Activated CD4-positive, alpha-beta T cell treated with anti-CD3 and anti-CD28 coated beads, Interleukin-2, Interleukin-4, amounts not matched to agents 100 ng/mL and 50 ng/mL, durations not matched to agents 16 hours and 8 hours (primary cell): ENCODE data around the gene AJM1.
"Not testable (repeated sequence)": the region's sequence is repeated elsewhere in the genome, so short reads cannot be mapped to it uniquely, and the experiment has no call there.

Experiments
- DNase-seq: peaks from one replicate; pipeline ENCODE4 v3.0.0-alpha.2; 2020; ENCODE audit warnings: low spot score

The AJM1 gene

DNA sequence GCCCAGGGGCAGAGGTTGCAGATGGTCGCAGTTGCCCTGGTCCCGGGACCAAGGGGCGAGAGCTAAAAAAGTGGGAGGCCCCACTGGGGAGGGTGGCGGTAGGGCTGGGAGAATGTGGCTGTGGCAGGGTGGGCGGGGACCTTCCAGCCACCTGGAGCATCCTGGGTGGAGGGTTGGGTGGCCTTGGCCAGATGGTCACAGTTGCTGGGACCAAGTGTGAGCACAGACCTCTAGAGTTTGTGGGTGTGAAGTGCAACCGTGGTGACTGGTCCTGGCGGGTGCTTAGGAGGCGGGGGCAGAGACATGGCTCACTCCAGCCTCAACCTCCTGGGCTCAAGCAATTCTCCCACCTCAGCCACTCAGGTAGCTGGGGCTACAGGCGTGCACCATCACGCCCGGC is 38.4 kb downstream of the AJM1 start:
- no peak for DNase-seq

DNA sequence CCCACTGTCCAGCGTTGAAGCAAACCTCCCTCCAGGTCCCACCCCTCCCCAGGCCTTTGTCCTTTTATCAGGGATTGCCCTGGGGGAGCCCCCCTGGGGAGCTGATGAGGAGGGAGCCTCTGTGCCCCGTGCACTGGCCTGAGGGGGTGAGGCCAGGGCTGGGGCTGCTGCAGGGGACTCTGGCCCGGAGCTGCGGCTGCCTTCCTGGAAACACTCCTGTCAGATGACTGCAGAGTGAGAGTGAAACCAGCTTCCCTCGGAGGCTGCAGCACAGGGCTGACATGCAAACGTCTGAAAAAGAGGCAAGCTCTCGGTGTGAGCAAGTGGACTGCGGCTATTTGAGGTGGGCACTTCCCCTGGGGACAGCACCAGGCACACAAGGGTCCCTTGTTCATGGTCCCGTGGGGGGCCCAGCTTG is 39.4 kb downstream of the AJM1 start:
- DNase-seq = peak; percentile 88

DNA sequence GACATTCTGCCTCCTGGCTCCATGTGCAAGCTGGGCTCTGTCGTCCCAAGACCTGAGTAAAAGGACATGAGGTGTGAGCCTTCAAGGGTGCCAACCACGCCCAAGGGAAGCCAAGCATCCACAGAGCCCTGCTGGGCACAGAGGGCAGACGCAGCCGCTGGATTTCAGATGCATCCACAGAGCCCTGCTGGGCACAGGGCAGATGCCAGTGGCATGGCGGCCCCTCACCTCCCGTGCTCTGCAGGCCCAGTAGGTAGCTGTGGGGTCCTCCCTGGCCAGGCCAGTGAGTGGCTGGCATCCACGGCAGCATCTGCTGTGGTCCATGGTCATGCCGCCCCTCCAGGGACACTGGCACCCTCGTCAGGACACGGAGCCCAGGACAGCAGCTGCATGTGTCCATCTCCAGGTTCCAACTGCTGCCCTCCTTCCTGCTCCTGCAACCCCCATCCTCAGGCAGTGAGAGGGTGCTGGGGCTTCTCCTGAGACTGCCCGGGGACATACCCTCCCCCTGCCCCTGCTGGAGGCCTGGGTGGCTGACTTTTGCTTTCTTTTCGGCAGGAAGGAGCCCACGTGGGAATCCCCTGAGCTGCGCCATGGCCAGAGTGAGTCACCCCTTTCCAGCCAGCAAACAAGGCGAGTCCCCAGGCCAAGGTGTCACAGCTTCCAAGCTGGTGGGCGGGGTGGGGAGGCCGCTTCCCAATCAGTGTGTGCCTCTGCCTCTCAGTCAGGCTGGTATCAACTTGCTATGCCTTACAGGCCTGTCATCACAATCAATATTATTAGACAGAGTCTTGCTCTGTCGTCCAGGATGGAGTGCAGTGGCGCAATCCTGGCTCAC is 40.0 kb downstream of the AJM1 start:
- peak; percentile 95 for DNase-seq

DNA sequence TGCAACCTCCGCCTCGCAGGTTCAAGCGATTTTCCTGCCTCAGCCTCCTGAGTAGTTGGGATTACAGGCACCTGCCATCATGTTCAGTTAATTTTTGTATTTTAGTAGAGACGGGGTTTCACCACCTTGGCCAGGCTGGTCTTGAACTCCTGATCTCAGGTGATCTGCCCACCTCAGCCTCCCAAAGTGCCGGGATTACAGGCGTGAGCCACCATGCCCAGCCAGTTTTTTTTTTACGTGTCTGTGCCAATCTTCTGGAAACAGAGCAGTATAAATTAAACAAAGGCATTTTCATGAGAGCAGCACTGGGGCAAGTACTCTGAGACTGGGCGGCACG is 40.6 kb downstream of the AJM1 start:
- DNase-seq = not testable (repeated sequence)

DNA sequence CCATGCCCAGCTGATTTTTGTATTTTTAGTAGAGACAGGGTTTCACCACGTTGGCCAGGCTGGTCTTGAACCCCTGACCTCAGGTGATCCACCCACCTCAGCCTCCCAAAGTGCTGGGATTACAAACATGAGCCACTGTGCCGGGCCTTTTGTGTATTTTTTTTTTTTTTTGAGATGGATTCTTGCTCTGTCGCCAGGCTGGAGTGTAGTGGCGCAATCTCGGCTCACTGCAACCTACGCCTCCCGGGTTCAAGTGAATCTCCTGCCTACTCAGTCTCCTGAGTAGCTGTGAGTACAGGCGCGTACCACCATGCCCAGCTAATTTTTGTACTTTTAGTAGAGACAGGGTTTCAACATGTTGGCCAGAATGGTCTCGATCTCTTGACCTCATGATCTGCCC is 41.4 kb downstream of the AJM1 start:
- not testable (repeated sequence) for DNase-seq

DNA sequence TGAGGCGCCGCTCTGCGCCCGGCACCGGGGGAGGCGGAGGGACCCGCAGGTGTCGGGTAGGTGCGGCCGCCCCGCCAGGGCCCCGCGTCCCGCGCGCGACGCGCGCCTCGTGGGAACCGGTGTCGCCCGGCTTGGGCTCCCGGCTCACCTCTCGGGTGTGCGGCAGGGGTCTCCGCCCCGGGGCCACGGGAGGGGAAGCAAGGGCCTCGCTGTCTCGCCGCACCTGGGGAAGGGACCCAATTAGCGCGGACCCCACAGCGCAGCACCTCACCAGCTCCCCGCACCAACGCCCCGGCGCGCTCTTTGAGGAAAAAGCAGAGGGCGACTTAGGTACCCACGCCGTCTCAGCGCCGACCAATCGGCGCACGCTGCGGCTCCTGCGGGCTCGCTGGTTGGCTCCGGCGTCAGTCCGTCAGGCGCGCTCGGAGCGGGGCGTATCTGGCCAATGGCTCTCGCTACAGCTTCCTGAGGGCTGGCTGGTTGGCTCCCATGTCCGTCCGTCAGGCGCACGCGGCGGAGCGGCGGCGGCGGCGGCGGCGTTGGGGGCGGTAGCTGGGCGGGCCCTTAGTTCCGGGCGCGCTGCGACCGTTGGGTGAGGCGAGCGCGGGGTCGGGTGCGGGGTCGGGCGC is 43.8 kb downstream of the AJM1 start, which contains the start of gene TRAF2:
TRAF2 (plus strand) TSS at position 567 of the 629 bp plus-strand sequence. CDS start 12,225 bp downstream, outside the sequence.
- DNase-seq = peak; percentile 99

DNA sequence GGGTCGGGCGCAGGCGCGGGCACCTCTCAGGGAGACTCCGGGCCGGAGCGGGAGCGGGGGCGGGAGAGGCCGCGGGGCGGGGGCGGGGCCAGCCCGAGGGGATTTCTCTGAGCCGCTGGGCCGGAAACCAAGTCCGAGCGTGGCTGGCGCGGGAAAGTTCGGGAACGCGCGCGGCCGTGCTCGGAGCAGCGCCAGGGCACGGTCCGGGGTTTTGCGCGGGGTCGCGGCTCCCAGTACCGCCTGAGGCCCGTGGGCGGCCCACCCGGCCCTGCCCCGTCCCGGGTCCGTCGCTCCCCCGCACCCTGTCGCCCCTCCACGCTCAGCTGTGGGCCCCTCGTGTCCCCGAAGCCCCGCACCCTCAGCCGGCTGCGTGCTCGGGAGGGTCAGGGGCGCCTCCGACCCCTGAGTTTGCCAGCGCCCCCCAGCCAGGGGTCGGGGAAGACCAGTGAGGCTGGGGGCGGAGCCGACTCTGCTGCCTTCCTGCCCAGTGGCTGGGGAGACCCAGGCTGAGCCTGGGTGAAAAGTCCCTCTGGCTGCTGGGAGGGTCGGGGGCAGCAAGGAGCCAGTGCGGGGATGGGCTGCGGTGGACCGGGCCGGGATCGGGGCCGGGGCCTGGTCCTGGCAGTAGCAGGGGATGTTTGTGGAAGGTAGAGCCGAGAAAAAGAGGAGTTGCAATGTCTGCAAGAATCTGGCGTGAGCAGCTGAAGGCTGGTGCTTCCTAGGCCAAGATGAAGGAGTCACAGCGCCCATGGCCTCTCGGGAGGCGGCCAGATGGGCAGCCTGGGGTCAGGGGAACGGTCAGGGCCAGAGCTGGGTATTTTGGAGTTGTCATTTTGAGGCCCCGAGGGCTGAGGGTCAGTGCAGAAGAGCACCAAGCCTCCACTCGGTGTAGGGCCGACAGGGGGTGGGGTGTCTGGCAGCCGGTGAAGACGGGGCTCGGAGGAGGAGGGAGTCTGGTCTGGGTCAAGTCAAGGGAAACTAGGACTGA is 44.6 kb downstream of the AJM1 start:
- no peak for DNase-seq

DNA sequence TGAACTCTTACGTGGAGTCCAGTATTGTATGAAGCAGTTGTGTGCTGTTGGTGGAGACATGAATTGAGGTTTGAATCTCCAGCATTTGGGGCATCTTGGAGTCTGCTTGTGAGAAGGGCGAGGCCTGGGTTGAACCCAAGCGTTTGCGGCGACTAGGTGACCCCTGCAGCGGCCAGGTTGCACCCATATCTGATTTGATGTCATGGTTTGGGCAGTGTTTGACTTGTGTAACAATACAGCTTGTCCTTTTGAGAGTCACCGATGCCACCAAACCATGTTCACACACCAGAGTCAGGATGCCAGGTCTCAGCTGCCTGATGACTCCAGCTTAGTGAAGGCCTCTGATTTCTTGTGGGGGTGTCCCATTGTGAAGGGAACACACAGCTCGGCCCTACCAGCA is 46.2 kb downstream of the AJM1 start:
- DNase-seq = no peak

DNA sequence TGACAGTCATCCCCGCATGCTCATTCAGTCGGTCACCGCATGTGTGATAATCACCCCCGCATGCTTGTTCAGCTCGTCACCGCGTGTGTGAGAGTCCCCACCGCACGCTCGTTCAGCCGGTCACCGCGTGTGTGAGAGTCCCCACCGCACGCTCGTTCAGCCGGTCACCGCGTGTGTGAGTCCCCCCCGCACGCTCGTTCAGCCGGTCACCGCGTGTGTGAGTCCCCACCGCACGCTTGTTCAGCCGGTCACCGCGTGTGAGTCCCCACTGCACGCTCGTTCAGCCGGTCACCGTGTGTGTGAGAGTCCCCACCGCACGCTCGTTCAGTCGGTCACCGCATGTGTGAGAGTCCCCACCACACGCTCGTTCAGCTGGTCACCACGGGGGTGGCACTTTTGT is 47.6 kb downstream of the AJM1 start:
- DNase-seq = no peak

DNA sequence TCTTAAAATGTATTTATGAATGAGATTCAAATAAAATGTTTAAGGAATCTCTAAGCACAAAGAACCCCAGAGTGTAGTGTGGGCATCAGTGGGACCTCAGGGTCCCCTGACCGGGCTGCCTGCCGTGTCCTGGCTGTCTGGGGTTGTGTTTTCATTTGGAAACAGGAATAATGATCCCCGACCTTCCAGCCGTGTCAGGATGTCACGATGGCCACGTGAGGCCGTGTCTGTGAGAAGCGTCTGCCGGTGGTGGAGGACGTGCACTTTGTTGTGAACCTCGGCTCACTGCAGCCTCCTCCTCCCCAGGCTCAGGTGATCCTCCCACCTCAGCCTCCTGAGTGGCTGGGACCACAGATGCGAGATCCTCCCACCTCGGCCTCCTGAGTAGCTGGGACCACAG is 48.4 kb downstream of the AJM1 start:
- no peak for DNase-seq
